Effector memory CD8-positive, alpha-beta T cell (primary cell): Measurements from ENCODE around the gene ROR1.

Source experiments
- ATAC-seq: fragments of 150-1000 bp; cut with Tn5 transposase; replicated peaks from 2 replicates; pipeline ENCODE4 v1.10.0; 2021; ENCODE audit warnings: mild to moderate bottlenecking, moderate library complexity
- DNase-seq, 3 experiments: peaks; one replicate each; pipeline ENCODE4 v3.0.0; 2021
- H3K27ac Mint-ChIP-seq, 2 donors: one replicate each; pipeline ENCODE4 v1.8.0; 2022; ENCODE audit warnings: mild to moderate bottlenecking in 2 of 2, mixed read lengths in 2 of 2, moderate library complexity in 2 of 2
- H3K27me3 Mint-ChIP-seq, 2 donors: one replicate each; pipeline ENCODE4 v1.8.0; 2022; ENCODE audit warnings: mixed read lengths in 2 of 2
- H3K36me3 Mint-ChIP-seq: one replicate; pipeline ENCODE4 v1.8.0; 2022; ENCODE audit warnings: mild to moderate bottlenecking, moderate library complexity, mixed read lengths; ENCODE audit not compliant: insufficient read depth
- H3K4me1 Mint-ChIP-seq, 2 donors: one replicate each; pipeline ENCODE4 v1.8.0; 2022; ENCODE audit warnings: low read depth in 2 of 2, mixed read lengths in 2 of 2
- H3K4me3 Mint-ChIP-seq, 2 donors: one replicate each; pipeline ENCODE4 v1.8.0; 2022; ENCODE audit warnings: mild to moderate bottlenecking in 2 of 2, mixed read lengths in 2 of 2, moderate library complexity in 2 of 2
- H3K9me3 Mint-ChIP-seq, 2 donors: one replicate each; pipeline ENCODE4 v1.8.0; 2022; ENCODE audit warnings: mixed read lengths in 2 of 2

ROR1 gene

DNA sequence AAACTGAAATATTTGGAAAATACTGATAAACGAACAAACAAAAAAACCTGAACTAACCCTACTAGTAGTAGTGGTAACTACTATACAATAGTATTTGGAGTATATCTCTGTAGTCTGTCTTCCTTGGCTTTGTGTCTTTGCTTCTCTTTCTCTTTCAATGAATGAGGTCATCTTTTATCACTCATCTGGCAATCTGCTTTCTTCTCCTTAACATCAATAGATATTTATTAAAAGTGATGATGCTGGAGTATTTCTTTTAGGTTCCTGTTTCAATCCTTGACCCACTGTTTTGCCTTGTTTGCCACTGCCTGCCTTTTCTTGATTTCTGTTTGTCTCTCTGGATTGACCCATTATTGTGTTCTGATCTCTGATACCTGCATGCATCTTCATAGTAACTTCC lies 71.5 kb downstream of the ROR1 start:
- Mint-ChIP-seq H3K4me1 (no peaks in the 10 kb centered on the region), H3K4me3 (no peak overlapping the region), H3K27me3 (peaks cover 13 to 33% of the 10 kb centered on the region in 2 donors), H3K36me3 (no peaks in the 10 kb centered on the region), H3K27ac (no peak overlapping the region), H3K9me3 (no peaks in the 10 kb centered on the region)
- DNase-seq (no peak), ATAC-seq (no peak)

DNA sequence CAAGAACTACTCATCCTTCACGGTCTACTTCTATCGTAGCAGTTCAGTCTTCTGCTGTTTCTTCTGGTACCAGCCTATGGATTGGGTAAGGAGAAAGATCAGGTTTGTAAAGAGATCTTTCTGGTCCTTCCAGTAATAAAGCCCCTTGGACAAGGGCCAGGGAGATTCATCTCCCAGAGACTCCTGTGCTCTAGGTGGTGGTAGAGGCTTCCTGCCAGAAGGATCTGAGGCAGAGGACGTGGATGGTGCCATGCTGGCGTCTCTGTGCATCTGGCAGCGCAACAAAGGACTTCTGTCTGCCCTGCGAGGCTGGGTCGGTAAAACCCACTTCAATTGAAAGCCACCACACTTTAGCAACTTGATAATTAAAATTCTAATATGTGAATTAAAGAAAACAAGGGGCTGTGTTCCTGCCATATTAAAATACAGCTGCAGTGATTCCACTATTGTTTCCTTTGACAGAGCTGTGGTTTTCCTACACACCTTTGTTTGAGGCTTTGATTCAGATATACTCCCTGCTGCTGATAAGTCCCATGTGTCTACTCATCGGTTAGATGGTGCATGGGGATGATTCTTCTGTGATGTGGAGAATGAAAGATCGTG lies 73.6 kb downstream of the ROR1 start:
- Mint-ChIP-seq H3K4me3 (no peak overlapping the region), H3K36me3 (no peaks in the 10 kb centered on the region)

DNA sequence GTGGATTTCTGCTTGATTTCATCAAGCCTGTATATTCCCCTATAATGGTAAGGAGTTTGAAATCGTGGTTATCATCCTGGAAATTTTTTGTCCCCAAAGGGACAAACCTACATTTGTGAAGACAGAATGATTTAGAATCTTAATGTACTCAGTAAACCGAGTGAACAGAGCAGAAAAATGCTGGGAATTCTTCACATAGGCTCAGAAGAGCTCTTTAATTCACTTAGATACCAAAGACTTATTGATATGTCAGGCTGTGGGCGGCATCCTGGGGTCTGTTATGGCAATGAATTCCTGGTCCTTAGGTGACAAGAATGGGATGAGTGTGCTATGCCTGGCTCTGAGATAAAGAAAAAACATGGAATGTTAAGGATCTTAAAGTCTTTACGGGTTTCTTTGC lies 74.9 kb downstream of the ROR1 start:
- H3K4me3 Mint-ChIP-seq, result no peak overlapping the region
- H3K9me3 Mint-ChIP-seq, result no peaks in the 10 kb centered on the region
- H3K4me1 Mint-ChIP-seq, result no peaks in the 10 kb centered on the region
- H3K27ac Mint-ChIP-seq, result no peak overlapping the region
- DNase-seq, result no peak
- peaks cover 0 to 22% of the 10 kb centered on the region in 2 donors for H3K27me3 Mint-ChIP-seq
- H3K36me3 Mint-ChIP-seq, result no peaks in the 10 kb centered on the region
- no peak for ATAC-seq

More for the DNA sequence above, 73.6 kb downstream of the ROR1 start:
- no peak for DNase-seq
- ATAC-seq, result no peak
- no peaks in the 10 kb centered on the region for H3K4me1 Mint-ChIP-seq
- H3K27me3 Mint-ChIP-seq, result peaks cover 4 to 33% of the 10 kb centered on the region in 2 donors
- H3K27ac Mint-ChIP-seq, result no peak overlapping the region
- H3K9me3 Mint-ChIP-seq, result no peaks in the 10 kb centered on the region

DNA sequence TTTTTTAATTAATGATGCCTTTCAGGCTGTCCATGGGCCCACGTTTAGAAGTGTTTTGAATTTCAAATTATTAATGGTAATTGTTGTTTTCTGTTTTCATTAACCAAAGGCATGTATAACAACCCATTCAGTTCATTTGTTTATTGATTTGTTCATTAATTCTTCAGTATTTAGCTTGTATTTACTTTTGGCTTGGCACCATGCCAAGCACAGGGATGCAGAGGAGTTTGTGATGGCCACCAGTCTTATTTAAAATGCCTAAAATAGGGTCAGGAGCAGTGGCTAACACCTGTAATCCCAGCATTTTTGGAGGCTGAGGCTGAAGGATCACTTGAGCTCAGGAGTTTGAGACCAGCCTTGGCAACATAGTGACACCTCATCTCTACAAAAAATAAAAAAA lies 75.3 kb downstream of the ROR1 start:
- Mint-ChIP-seq H3K4me1 (no peaks in the 10 kb centered on the region), H3K4me3 (no peak overlapping the region), H3K27ac (no peak overlapping the region), H3K27me3 (peaks cover 0 to 22% of the 10 kb centered on the region in 2 donors), H3K9me3 (no peaks in the 10 kb centered on the region), H3K36me3 (no peaks in the 10 kb centered on the region)
- DNase-seq, result no peak
- ATAC-seq, result no peak

DNA sequence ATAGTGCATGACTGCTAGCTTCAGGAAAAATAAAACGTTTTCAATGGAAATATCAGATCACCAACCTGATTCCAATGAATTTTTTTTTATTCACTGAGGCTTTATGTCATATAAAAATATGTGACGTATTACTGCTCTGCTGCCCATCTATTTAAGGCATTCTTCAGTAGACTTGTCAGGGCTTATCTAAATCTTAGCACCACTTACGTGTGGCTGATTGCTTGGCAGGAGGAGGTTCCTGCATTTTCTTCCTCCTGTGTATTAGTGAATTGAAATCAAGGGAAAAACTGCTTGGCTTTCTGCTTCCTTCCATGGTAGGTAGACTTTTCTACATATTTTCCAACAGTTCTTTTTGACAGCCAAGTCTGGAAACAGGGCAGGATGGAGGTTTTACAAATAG lies 80.3 kb downstream of the ROR1 start:
- H3K9me3 Mint-ChIP-seq, result peaks cover 0 to 7% of the 10 kb centered on the region in 2 donors
- no peaks in the 10 kb centered on the region for H3K36me3 Mint-ChIP-seq
- no peak overlapping the region for H3K27ac Mint-ChIP-seq
- no peak for ATAC-seq
- H3K27me3 Mint-ChIP-seq, result peaks cover 0 to 10% of the 10 kb centered on the region in 2 donors
- no peak for DNase-seq
- no peak overlapping the region for H3K4me3 Mint-ChIP-seq
- no peaks in the 10 kb centered on the region for H3K4me1 Mint-ChIP-seq

DNA sequence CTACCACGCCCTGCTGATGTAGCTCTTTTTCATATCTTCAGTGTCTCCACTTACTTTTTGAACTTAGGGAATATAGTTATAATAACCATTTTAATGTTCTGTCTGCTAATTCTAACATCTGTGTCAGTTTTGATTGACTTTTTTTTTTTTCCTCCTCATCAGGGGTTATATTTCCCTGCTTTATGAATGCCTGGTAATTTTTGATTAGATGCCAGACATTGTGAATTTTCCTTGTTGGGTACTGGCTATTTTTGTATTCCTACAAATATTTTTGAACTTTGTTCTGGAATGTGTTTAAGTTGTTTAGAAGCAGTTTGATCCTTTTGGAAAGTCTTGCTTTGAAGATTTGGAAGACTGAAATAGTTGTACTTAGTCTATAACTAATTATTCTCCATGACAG lies 82.1 kb downstream of the ROR1 start:
- DNase-seq, result no peak
- Mint-ChIP-seq H3K27me3 (peaks cover 1 to 4% of the 10 kb centered on the region in 2 donors), H3K9me3 (peaks cover 0 to 7% of the 10 kb centered on the region in 2 donors), H3K27ac (no peak overlapping the region), H3K4me3 (no peak overlapping the region), H3K36me3 (no peaks in the 10 kb centered on the region), H3K4me1 (no peaks in the 10 kb centered on the region)
- no peak for ATAC-seq

DNA sequence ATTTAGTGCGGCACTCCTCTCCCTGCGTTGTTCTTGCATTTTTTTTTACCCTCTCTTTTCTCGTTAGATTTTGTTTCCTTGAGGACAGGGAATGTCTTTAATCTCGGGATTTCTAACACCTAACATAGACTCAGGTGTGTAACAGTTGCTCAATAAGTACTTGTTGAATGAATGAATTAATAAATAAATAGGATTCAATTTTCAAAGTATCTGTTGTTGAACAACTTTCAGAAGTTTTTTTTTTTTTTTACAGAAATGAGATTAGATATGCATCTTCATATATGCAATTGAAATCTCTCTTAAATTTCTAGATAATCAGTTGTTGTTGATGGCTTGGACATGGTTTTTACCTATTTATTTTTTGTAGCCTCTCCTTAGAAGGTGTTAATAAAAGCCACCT lies 83.1 kb downstream of the ROR1 start:
- ATAC-seq, result no peak
- no peak for DNase-seq
- Mint-ChIP-seq H3K27ac (no peak overlapping the region), H3K4me1 (no peaks in the 10 kb centered on the region), H3K4me3 (no peak overlapping the region), H3K9me3 (peaks cover 0 to 7% of the 10 kb centered on the region in 2 donors), H3K36me3 (no peaks in the 10 kb centered on the region), H3K27me3 (peaks cover 0 to 5% of the 10 kb centered on the region in 2 donors)

DNA sequence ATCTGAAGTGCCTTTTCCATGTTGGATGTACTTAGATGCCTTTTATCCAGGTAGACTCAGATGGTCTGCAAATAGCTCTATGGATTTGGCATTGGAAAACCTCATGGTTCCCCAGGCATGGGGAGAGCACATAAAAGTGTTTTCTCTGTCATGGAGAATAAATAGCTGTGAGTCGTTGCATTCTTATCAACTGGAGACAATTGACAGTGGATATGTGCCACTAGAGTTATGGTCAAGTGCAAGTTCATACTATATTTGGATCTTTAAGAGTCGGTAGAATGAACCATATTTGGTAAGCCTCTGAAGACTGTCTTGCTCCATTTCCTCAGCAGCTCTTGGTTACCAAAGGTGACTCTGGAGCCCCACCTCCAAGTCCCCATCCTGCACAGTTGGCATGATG lies 83.7 kb downstream of the ROR1 start:
- ATAC-seq (no peak), DNase-seq (no peak)
- Mint-ChIP-seq H3K27me3 (peaks cover 0 to 5% of the 10 kb centered on the region in 2 donors), H3K4me3 (no peak overlapping the region), H3K9me3 (peaks cover 0 to 7% of the 10 kb centered on the region in 2 donors), H3K27ac (no peak overlapping the region), H3K4me1 (no peaks in the 10 kb centered on the region), H3K36me3 (no peaks in the 10 kb centered on the region)

DNA sequence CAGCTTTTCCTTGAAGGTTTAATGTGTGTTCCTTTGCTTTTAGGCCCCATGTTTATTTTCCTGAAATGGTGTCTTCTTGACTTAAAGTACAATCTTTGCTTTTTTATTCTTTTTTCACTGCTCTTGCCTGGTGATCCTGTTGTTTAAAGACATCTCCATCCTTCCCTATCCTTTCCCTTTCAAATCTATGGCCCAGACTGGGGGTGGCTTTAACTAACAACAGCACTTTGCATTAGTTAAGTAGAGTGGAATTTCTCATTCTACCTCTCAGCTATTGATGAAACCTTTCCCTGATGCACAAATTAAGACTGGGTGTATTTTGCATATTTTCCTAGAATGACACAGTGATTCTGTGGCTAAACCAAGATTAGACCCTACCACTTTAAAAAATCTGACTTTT lies 84.3 kb downstream of the ROR1 start:
- H3K27ac Mint-ChIP-seq, result no peak overlapping the region
- H3K27me3 Mint-ChIP-seq, result peaks cover 0 to 5% of the 10 kb centered on the region in 2 donors
- H3K4me3 Mint-ChIP-seq, result no peak overlapping the region
- no peaks in the 10 kb centered on the region for H3K36me3 Mint-ChIP-seq
- H3K4me1 Mint-ChIP-seq, result no peaks in the 10 kb centered on the region
- no peak for ATAC-seq
- H3K9me3 Mint-ChIP-seq, result peaks cover 0 to 7% of the 10 kb centered on the region in 2 donors
- DNase-seq, result no peak

DNA sequence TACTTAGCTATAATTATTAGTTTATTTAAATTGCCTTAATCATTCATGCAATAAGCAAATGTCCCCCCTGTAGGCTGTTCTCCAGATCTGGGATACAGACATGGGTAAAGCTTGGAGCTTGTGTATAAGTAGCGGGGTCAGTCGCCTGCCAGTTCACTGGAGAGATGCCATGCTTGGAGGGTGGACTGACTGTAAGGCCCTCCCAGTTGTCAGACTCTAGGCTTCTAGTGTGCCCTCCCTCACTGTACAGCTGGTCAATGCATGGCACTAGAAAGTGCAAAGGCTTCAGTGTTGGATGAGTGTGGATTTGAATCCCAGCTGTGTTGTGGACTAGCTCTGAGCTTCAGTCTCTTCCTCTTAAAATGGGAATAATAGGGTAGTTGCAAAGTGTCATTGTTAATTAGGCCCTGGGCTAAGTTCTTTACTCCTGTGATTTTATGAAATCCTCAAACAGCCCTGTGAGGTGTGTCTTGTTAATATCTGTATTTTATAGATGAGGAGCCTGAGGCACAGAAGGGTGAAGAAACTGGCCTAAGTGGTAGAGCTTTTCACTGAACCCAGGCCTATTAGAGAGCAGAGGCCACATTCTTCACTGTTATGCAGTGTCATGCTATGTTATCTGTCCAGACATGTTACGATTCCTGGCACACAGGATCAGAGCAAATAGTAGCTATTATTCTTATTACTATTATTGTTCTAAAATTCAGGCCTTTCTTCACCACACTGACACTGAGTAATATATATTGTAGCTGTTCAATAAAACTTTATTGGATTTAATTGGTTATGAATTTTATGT lies 85.9 kb downstream of the ROR1 start:
- Mint-ChIP-seq H3K27ac (no peak overlapping the region), H3K4me1 (no peaks in the 10 kb centered on the region), H3K9me3 (peaks cover 0 to 5% of the 10 kb centered on the region in 2 donors), H3K36me3 (no peaks in the 10 kb centered on the region), H3K27me3 (peaks cover 0 to 5% of the 10 kb centered on the region in 2 donors), H3K4me3 (no peak overlapping the region)
- no peak for ATAC-seq
- DNase-seq, result no peak

DNA sequence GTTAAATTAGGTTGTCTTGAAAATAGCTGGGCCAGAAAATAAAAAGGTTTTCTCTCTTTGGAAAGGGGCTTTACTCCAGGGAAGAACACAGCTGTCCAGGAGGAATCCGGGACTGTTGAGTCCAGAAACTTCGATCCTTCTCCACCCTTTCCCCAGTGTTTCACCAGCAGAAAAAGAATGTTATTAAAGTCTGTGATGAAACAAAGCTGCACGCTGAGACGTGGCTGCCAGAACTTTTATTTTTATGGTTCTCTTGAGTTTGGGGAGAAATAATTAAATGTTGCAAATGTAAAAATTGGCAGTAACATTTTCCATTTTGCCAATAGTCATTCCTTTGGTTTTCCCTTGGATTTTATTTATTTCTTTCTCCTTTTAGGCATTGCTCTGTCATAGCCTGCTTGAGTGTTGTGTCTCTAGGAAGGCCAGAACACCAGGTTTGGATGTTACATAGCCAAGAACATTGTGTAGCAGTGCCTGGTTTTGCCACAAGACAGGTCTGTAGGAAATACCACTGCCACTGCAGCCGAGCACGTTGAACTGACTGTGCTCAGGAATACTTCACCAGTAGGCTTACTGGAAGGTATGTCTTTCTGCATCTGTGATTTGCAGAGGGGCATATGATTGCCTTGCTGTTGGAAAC lies 87.4 kb downstream of the ROR1 start:
- ATAC-seq (no peak), DNase-seq (no peak)
- no peak overlapping the region for H3K4me3 Mint-ChIP-seq
- H3K9me3 Mint-ChIP-seq, result peaks cover 0 to 5% of the 10 kb centered on the region in 2 donors
- H3K27ac Mint-ChIP-seq, result no peak overlapping the region
- peaks cover 0 to 5% of the 10 kb centered on the region in 2 donors for H3K27me3 Mint-ChIP-seq
- no peaks in the 10 kb centered on the region for H3K36me3 Mint-ChIP-seq
- H3K4me1 Mint-ChIP-seq, result no peaks in the 10 kb centered on the region

DNA sequence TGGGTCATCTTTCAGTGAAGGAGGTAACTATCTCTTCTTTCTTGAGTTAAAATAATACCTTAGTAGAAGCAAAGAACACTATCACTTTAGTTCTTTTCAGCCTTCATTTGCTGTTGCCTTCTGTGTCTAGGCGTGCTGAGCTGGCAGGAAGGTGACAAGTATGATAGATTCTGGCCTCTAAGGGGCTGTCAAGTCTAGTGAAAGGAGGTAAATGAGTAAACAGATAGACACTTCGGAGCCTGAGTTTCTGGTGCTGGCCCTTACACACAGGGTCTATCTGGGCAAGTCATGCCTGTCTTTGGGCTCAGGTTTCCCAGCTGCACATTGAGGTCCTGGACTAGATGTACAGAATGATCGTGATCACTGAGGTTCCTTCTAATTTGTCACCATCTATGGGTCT lies 89.3 kb downstream of the ROR1 start:
- Mint-ChIP-seq H3K36me3 (no peaks in the 10 kb centered on the region), H3K9me3 (no peaks in the 10 kb centered on the region), H3K4me3 (no peak overlapping the region), H3K27me3 (peaks cover 0 to 5% of the 10 kb centered on the region in 2 donors), H3K4me1 (no peaks in the 10 kb centered on the region), H3K27ac (no peak overlapping the region)
- ATAC-seq, result no peak
- DNase-seq, result no peak

DNA sequence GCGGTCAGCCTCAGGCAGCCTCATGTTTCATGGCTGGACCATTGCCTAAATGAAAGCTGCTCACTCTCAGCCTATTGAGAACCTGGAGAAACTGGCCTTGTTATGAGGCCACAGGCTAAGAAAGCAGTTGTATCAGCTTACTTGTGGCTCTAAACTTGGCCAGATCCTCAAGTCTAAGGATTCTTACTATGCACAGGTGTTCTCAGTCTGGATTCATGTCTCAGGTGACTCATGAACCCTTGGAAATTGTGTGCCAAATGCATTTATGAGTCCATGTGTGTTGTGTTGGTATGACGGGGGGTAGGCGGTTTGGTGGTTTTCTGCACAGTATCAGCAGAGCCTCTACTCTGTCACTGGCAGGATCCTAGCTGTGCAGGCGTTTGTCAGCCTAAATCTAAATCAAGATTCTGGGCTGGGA lies 90.4 kb downstream of the ROR1 start:
- no peaks in the 10 kb centered on the region for H3K36me3 Mint-ChIP-seq
- no peak for DNase-seq
- H3K27me3 Mint-ChIP-seq, result peaks cover 1 to 5% of the 10 kb centered on the region in 2 donors
- H3K9me3 Mint-ChIP-seq, result no peaks in the 10 kb centered on the region
- ATAC-seq, result no peak
- no peak overlapping the region for H3K4me3 Mint-ChIP-seq
- no peaks in the 10 kb centered on the region for H3K4me1 Mint-ChIP-seq
- no peak overlapping the region for H3K27ac Mint-ChIP-seq

DNA sequence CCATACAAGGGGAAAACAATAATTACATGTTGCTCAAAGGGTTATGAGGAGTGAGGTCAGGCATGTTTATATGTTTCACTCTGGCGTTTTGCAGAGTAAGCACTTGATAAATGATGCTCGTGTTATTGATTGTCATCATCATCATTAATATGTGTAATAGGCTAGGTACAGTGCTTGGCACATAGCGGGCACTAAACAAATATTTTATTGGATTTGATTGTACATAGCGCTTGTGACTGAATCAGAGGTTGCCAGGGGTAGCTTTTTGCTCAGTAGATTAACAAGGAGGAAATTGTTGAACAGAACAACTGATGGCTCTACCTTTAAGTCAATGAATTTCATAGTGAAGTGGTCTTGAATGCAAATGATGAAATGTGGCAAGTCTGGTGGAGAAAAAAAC lies 91.7 kb downstream of the ROR1 start:
- H3K4me1 Mint-ChIP-seq, result no peaks in the 10 kb centered on the region
- no peaks in the 10 kb centered on the region for H3K36me3 Mint-ChIP-seq
- DNase-seq (no peak), ATAC-seq (no peak)
- no peaks in the 10 kb centered on the region for H3K9me3 Mint-ChIP-seq
- no peak overlapping the region for H3K4me3 Mint-ChIP-seq
- no peak overlapping the region for H3K27ac Mint-ChIP-seq
- peaks cover 5 to 8% of the 10 kb centered on the region in 2 donors for H3K27me3 Mint-ChIP-seq
